Astrocyte of the hippocampus (primary cell): ENCODE results near the gene TOP2B.

Experiments
- DNase-seq: peaks from one replicate; pipeline ENCODE4 v3.0.0; 2011; ENCODE audit warnings: low read depth, low spot score

Gene TOP2B

GRCh38 chr3:25673738-25674298 is 9.1 kb upstream of the TOP2B start:
- no peak for DNase-seq

- DNase-seq = no peak
These were observed 891 bp upstream of the TOP2B start for GRCh38 chr3:25665315-25666280.

GRCh38 chr3:25663869-25664811 is 567 bp downstream of the TOP2B start:
- DNase-seq = peak; percentile 78

GRCh38 chr3:25663347-25663868 is 1.3 kb downstream of the TOP2B start:
- peak; percentile 49 for DNase-seq

- DNase-seq = peak; percentile 9
These were observed 1.9 kb downstream of the TOP2B start for GRCh38 chr3:25662736-25663320.

GRCh38 chr3:25661694-25662437 is 2.8 kb downstream of the TOP2B start:
- DNase-seq = peak; percentile 5

- no peak for DNase-seq
These were observed 5.9 kb downstream of the TOP2B start for GRCh38 chr3:25658836-25659235.

- no peak for DNase-seq
These were observed 7.4 kb downstream of the TOP2B start for GRCh38 chr3:25657293-25657692.

- no peak for DNase-seq
These were observed 9.0 kb downstream of the TOP2B start for GRCh38 chr3:25655659-25656058.

GRCh38 chr3:25654576-25654975 is 10.1 kb downstream of the TOP2B start:
- no peak for DNase-seq

- no peak for DNase-seq
These were observed 11.4 kb downstream of the TOP2B start for GRCh38 chr3:25653322-25653721.

GRCh38 chr3:25652921-25653320 is 11.8 kb downstream of the TOP2B start:
- DNase-seq = no peak

GRCh38 chr3:25648925-25649830 is 15.5 kb downstream of the TOP2B start:
- DNase-seq = no peak

- peak; percentile 89 for DNase-seq
These were observed 16.6 kb downstream of the TOP2B start for GRCh38 chr3:25648107-25648535.

GRCh38 chr3:25635038-25635437 is 29.7 kb downstream of the TOP2B start:
- no peak for DNase-seq

- DNase-seq = no peak
These were observed 30.8 kb downstream of the TOP2B start for GRCh38 chr3:25633919-25634318.

GRCh38 chr3:25631989-25632388 is 32.7 kb downstream of the TOP2B start:
- DNase-seq = no peak

GRCh38 chr3:25621087-25621486 is 43.6 kb downstream of the TOP2B start:
- no peak for DNase-seq

- DNase-seq = no peak
These were observed 44.2 kb downstream of the TOP2B start for GRCh38 chr3:25620493-25620892.
